H9 (cell line): ENCODE measurements around the gene SLC25A48. TPM values are rescaled to one million over a fixed set of nuclear protein-coding genes. Genes with fewer than 3 reads are reported as not detected.

Experiments used
- DNase-seq: peaks from one replicate; pipeline ENCODE4 v3.0.0-alpha.2; 2017
- H2AFZ ChIP-seq: one replicate; pipeline ENCODE4 v1.6.1; 2013; ENCODE audit warnings: mild to moderate bottlenecking, low read length, control low read depth, moderate library complexity
- H2AK5ac ChIP-seq: 2 replicates; pipeline ENCODE4 v1.6.1; 2013; ENCODE audit warnings: low read length, control low read depth, mixed read lengths; ENCODE audit not compliant: insufficient read length
- H2BK120ac ChIP-seq: one replicate; pipeline ENCODE4 v1.6.1; 2013; ENCODE audit warnings: low read depth, mild to moderate bottlenecking, low read length, control low read depth, inconsistent platforms; ENCODE audit not compliant: poor library complexity, severe bottlenecking
- H2BK12ac ChIP-seq: 2 replicates; pipeline ENCODE4 v1.6.1; 2013; ENCODE audit warnings: low read length, control low read depth, mixed read lengths, low read depth; ENCODE audit not compliant: insufficient read length
- H2BK15ac ChIP-seq: 2 replicates; pipeline ENCODE4 v1.6.1; 2013; ENCODE audit warnings: low read depth, low read length, control low read depth
- H2BK20ac ChIP-seq: one replicate; pipeline ENCODE4 v1.6.1; 2013; ENCODE audit warnings: low read depth, mild to moderate bottlenecking, low read length, control low read depth, inconsistent platforms; ENCODE audit not compliant: poor library complexity, severe bottlenecking
- H2BK5ac ChIP-seq: 2 replicates; pipeline ENCODE4 v1.6.1; 2013; ENCODE audit warnings: low read length, control low read depth, mixed read lengths; ENCODE audit not compliant: insufficient read length
- H3K14ac ChIP-seq: 2 replicates; pipeline ENCODE4 v1.6.1; 2013; ENCODE audit warnings: low read length, control low read depth; ENCODE audit not compliant: insufficient read depth
- H3K18ac ChIP-seq: 2 replicates; pipeline ENCODE4 v1.6.1; 2013; ENCODE audit warnings: low read depth, mild to moderate bottlenecking, mixed read lengths, low read length, control low read depth; ENCODE audit not compliant: insufficient read length
- H3K23ac ChIP-seq: 2 replicates; pipeline ENCODE4 v1.6.1; 2013; ENCODE audit warnings: low read length, control low read depth, mixed read lengths, low read depth; ENCODE audit not compliant: insufficient read length
- H3K23me2 ChIP-seq: 2 replicates; pipeline ENCODE4 v1.6.1; 2013; ENCODE audit warnings: low read depth, mild to moderate bottlenecking, mixed read lengths, low read length, control low read depth; ENCODE audit not compliant: insufficient read length, poor library complexity, severe bottlenecking
- H3K27ac ChIP-seq: 2 replicates; pipeline ENCODE4 v1.5.1; 2013; ENCODE audit warnings: low read length, control low read depth, mixed read lengths, low read depth; ENCODE audit not compliant: insufficient read length
- H3K27me3 ChIP-seq: 2 replicates; pipeline ENCODE4 v1.6.1; 2013; ENCODE audit warnings: low read length, control low read depth, inconsistent platforms; ENCODE audit not compliant: insufficient read depth
- H3K4ac ChIP-seq: 2 replicates; pipeline ENCODE4 v1.6.1; 2013; ENCODE audit warnings: low read depth, mild to moderate bottlenecking, control low read depth, inconsistent platforms, low read length, moderate library complexity
- H3K4me1 ChIP-seq: 2 replicates; pipeline ENCODE4 v1.6.1; 2013; ENCODE audit warnings: low read length, control low read depth, inconsistent platforms; ENCODE audit not compliant: insufficient read depth
- H3K4me2 ChIP-seq: 2 replicates; pipeline ENCODE4 v1.6.1; 2013; ENCODE audit warnings: low read length, control low read depth, mixed read lengths; ENCODE audit not compliant: insufficient read length, insufficient read depth
- H3K56ac ChIP-seq: 2 replicates; pipeline ENCODE4 v1.6.1; 2013; ENCODE audit warnings: low read depth, mild to moderate bottlenecking, mixed read lengths, low read length, control low read depth; ENCODE audit not compliant: insufficient read length
- H3K79me1 ChIP-seq: 2 replicates; pipeline ENCODE4 v1.6.1; 2013; ENCODE audit warnings: low read depth, mild to moderate bottlenecking, moderate library complexity, low read length, control low read depth, inconsistent platforms; ENCODE audit not compliant: insufficient read depth, poor library complexity, severe bottlenecking
- H3K79me2 ChIP-seq: 2 replicates; pipeline ENCODE4 v1.6.1; 2013; ENCODE audit warnings: low read length, control low read depth, inconsistent platforms; ENCODE audit not compliant: insufficient read depth
- H3K9ac ChIP-seq: 2 replicates; pipeline ENCODE4 v1.6.1; 2013; ENCODE audit warnings: low read length, control low read depth, mixed read lengths; ENCODE audit not compliant: insufficient read length; ENCODE audit errors: extremely low read depth
- H3K9me3 ChIP-seq: one replicate; pipeline ENCODE4 v1.6.1; 2013; ENCODE audit warnings: low read depth, low read length, inconsistent platforms; ENCODE audit not compliant: control insufficient read depth
- H3T11ph ChIP-seq: one replicate; pipeline ENCODE4 v1.6.1; 2013; ENCODE audit warnings: mild to moderate bottlenecking, low read length, control low read depth, inconsistent platforms
- H4K20me1 ChIP-seq: one replicate; pipeline ENCODE4 v1.6.1; 2013; ENCODE audit not compliant: control insufficient read depth, insufficient read length, insufficient read depth
- H4K5ac ChIP-seq: 2 replicates; pipeline ENCODE4 v1.6.1; 2013; ENCODE audit warnings: low read depth, mild to moderate bottlenecking, mixed read lengths, low read length, control low read depth; ENCODE audit not compliant: insufficient read length
- H4K8ac ChIP-seq: replicated peaks from 2 replicates; pipeline ENCODE4 v1.6.1; 2013; ENCODE audit warnings: low read length, control low read depth, mixed read lengths, low read depth; ENCODE audit not compliant: insufficient read length
- H4K91ac ChIP-seq: 2 replicates; pipeline ENCODE4 v1.6.1; 2013; ENCODE audit warnings: low read depth, mild to moderate bottlenecking, moderate library complexity, mixed read lengths, low read length, control low read depth; ENCODE audit not compliant: insufficient read length
- H3K27ac Mint-ChIP-seq, 3 experiments: 2 replicates in 2 of 3; 3 replicates in 1 of 3; pipeline ENCODE4 v1.8.0; 2020 to 2021; ENCODE audit warnings: mixed read lengths in 3 of 3, mild to moderate bottlenecking in 1 of 3, moderate library complexity in 1 of 3
- H3K27me3 Mint-ChIP-seq: 2 replicates; pipeline ENCODE4 v1.8.0; 2021; ENCODE audit warnings: low read depth, mild to moderate bottlenecking, moderate library complexity, mixed read lengths
- H3K36me3 Mint-ChIP-seq, 3 experiments: 2 replicates in 2 of 3; 3 replicates in 1 of 3; pipeline ENCODE4 v1.8.0; 2020 to 2021; ENCODE audit warnings: low read depth in 3 of 3, mixed read lengths in 3 of 3; ENCODE audit not compliant: insufficient read depth in 1 of 3
- H3K4me1 Mint-ChIP-seq, 2 experiments: 2 replicates each; pipeline ENCODE4 v1.8.0; 2020; ENCODE audit warnings: mixed read lengths in 2 of 2
- H3K4me3 Mint-ChIP-seq, 2 experiments: 2 replicates in 1 of 2; 3 replicates in 1 of 2; pipeline ENCODE4 v1.8.0; 2020 to 2021; ENCODE audit warnings: mild to moderate bottlenecking in 2 of 2, mixed read lengths in 2 of 2, moderate library complexity in 1 of 2
- H3K9me3 Mint-ChIP-seq, 2 experiments: 2 replicates in 1 of 2; 3 replicates in 1 of 2; pipeline ENCODE4 v1.8.0; 2020; ENCODE audit warnings: mild to moderate bottlenecking in 2 of 2, mixed read lengths in 2 of 2, moderate library complexity in 1 of 2
- CTCF ChIP-seq: fragments of 200-600 bp; sonication (generic); conservative IDR thresholded peaks from 3 replicates; pipeline ENCODE4 v1.8.0; 2021; ENCODE audit warnings: antibody characterized with exemption, mild to moderate bottlenecking
- total RNA-seq: library from RNA; stranded (reverse); gene quantifications from 2 replicates; pipeline ENCODE4 v1.2.1, GENCODE V29; 2021

SLC25A48 gene
- total RNA-seq, 1 experiment from 2014 or later = 0.66 TPM

GRCh38 chr5:135891791-135892190 is 57.3 kb downstream of the SLC25A48 start:
- no peaks in the 10 kb centered on the region for H3K79me2 ChIP-seq
- H2BK5ac ChIP-seq = no peak overlapping the region
- no peak overlapping the region for H3K56ac ChIP-seq
- H3K4me1 Mint-ChIP-seq = peaks cover 9 to 10% of the 10 kb centered on the region in 2 experiments
- H2BK120ac ChIP-seq = no peak overlapping the region
- H4K91ac ChIP-seq = no peak overlapping the region
- peak; percentile 79 for DNase-seq
- H3K9me3 Mint-ChIP-seq = no peaks in the 10 kb centered on the region
- H3K79me1 ChIP-seq = no peaks in the 10 kb centered on the region
- peaks cover 4% of the 10 kb centered on the region for H3K23me2 ChIP-seq
- H3K9me3 ChIP-seq = no peaks in the 10 kb centered on the region
- no peak overlapping the region for H3K14ac ChIP-seq
- no peak overlapping the region for H3K4ac ChIP-seq
- no peak overlapping the region for H2BK15ac ChIP-seq
- no peak overlapping the region for H4K8ac ChIP-seq
- no peaks in the 10 kb centered on the region for H4K20me1 ChIP-seq
- no peak overlapping the region for H3T11ph ChIP-seq
- H3K4me2 ChIP-seq = no peak overlapping the region
- H3K27me3 ChIP-seq = peaks cover 2% of the 10 kb centered on the region; the same call in 1 of the 2 replicates
- H3K23ac ChIP-seq = no peak overlapping the region
- no peak overlapping the region for H3K27ac Mint-ChIP-seq
- no peak overlapping the region for H2AK5ac ChIP-seq
- H3K27ac ChIP-seq = no peak overlapping the region
- H4K5ac ChIP-seq = no peak overlapping the region
- H2BK20ac ChIP-seq = no peak overlapping the region
- H3K9ac ChIP-seq = no peak overlapping the region
- H2BK12ac ChIP-seq = no peak overlapping the region
- TF ChIP-seq CTCF = peak; percentile 73
- H3K4me3 Mint-ChIP-seq = no peak overlapping the region
- H3K4me1 ChIP-seq = no peaks in the 10 kb centered on the region
- peaks cover 50% of the 10 kb centered on the region for H3K27me3 Mint-ChIP-seq
- no peaks in the 10 kb centered on the region for H3K36me3 Mint-ChIP-seq
- no peak overlapping the region for H2AFZ ChIP-seq
- H3K18ac ChIP-seq = no peak overlapping the region
